Inferior parietal cortex (tissue), 1 donor: ENCODE results near the gene ERI3.

Experiments used
- DNase-seq: peaks from one replicate; pipeline ENCODE4 v3.0.0-alpha.2; 2016; ENCODE audit errors: extremely low spot score

The ERI3 gene

DNA sequence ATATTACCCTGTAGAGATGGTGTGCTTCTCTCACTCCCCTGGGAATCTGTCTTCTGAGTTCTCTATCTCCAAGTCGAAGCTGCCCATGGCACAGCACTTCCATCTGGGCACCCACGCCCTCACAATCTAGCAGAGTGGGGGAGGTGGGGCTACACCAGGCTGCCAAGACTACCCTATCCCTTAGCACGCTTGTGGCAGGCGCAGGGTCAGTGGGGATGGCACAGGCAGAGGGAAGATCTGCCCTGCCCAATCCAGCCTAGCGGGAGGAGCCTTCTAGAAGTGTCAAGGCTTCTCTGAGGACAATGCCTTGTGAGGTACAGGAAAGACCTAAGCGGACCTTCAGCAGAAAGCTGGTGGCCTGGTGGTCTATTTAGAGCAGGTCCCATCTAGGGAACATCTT, 92.6 kb downstream of the ERI3 start:
- no peak for DNase-seq

- no peak for DNase-seq
Measured at GRCh38 chr1:44261962-44262361, 93.1 kb downstream of the ERI3 start.

- no peak for DNase-seq
Measured at GRCh38 chr1:44261171-44261817, 93.8 kb downstream of the ERI3 start.

GRCh38 chr1:44260792-44261170, 94.3 kb downstream of the ERI3 start:
- no peak for DNase-seq

DNA sequence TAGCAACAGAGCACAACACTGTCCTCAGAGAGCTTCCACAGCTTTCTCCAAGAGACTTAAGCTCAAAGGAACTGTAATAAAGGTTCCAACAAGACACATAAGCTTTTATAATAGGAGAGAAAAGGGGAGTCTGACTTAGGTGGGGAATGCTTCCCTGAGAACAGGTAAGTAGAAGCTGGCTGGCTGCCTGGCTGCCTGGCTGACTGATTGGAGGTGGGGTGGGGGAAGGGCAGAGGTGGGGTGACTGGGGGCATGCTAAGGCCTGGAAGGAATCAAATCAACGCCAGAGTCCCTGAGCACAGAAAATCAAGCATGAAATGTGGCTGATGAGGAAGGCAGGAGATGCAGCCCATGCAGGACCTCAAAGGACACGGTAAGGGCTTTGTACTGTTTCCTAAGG, 96.0 kb downstream of the ERI3 start:
- no peak for DNase-seq

- DNase-seq: no peak
Measured at GRCh38 chr1:44256762-44257554, 98.1 kb downstream of the ERI3 start.

- no peak for DNase-seq
Measured at GRCh38 chr1:44254392-44254910, 100.6 kb downstream of the ERI3 start.

DNA sequence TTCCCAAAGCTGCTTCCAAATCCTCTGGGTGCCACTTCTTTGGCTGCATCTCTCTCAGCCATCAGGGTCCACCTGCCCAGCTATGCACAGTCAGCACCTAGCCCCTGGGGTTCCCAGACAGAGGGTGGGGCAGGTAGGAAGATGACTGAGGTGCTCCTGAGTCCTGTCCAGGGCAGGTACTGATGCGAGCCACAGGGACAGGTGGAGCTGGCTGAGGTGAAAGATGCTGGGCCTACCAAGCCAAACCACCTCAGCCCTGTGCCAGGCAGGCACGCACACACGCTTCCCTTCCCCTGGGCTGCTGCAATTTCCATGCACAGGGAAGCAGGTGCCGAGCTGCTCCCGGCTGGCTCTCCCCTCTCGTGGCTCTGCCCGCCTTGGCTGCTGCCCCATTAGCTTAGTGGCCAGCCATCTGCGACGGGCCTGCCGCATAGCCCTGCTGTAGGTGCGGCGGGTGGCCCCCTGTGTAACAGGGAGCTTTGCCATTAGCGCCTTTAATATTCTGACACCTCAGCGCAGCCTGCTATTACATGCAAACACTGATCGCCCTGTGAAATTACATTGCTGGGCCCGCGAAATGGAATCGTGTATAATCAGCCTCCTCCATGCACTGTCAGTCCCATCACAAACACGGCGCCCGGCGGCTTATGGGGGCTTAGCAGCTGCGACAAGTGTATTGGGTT, 102.9 kb downstream of the ERI3 start:
- DNase-seq: no peak

DNA sequence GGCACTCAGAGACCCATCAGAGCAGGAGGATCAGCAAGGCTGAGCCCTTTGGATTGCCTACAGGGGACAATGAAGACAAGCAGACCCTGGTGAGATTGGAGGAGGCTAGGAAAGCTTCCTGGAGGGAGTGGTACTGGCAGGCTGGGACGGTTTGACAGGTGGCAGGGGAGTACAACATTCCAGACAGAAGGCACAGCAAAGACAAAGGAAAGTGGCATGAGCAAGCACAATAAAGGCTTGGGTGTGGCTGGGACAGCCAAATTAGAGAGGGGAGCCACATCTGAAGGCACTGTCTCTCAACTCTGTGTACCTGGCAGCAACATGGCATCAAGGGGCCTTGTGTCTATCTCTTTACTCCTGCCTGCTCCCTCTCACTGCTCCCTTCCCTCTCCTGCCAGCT, 103.6 kb downstream of the ERI3 start:
- no peak for DNase-seq

GRCh38 chr1:44250068-44250781, 104.8 kb downstream of the ERI3 start:
- DNase-seq: no peak

DNA sequence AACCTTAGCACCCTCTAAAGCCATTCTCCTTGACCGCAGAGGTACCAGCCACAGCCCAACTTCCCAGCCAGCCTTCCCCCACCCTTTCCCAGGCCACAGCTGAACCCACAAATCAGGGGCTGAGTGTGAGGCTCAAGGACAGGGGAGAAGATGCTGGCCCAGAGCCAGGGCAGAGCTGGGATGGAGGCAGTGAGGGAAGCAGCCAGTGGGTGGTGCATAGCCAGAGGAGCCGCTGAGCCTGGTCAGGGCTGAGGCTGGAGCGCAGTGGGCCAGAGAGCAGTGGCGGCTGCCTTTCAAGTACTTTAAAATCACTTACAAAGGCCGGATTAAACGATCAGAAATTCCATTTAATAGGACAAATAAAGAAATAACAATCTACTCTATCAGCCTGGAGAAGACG, 105.5 kb downstream of the ERI3 start:
- DNase-seq: no peak

DNA sequence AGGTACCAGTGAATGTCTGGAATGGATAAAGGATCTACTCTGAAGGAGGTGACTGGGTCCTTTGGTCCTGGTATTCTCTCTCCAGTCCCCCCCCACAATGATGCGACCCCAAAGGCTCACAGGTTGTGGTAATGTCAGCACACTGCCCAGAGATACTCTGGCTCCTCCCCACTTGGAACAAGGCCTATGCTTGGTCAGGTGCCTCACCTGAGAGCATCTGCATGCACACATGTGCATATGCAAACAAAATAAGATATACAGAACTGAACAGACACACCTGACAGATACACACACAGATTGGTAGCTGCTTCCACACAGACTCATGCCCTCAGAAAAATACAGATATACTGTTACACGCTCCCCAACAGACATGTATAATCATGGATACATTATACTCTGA, 108.3 kb downstream of the ERI3 start:
- DNase-seq: no peak

- no peak for DNase-seq
Measured at GRCh38 chr1:44244986-44245385, 110.1 kb downstream of the ERI3 start.

GRCh38 chr1:44243782-44244495, 111.1 kb downstream of the ERI3 start:
- DNase-seq: no peak

- DNase-seq: no peak
Measured at GRCh38 chr1:44242746-44243145, 112.3 kb downstream of the ERI3 start.

DNA sequence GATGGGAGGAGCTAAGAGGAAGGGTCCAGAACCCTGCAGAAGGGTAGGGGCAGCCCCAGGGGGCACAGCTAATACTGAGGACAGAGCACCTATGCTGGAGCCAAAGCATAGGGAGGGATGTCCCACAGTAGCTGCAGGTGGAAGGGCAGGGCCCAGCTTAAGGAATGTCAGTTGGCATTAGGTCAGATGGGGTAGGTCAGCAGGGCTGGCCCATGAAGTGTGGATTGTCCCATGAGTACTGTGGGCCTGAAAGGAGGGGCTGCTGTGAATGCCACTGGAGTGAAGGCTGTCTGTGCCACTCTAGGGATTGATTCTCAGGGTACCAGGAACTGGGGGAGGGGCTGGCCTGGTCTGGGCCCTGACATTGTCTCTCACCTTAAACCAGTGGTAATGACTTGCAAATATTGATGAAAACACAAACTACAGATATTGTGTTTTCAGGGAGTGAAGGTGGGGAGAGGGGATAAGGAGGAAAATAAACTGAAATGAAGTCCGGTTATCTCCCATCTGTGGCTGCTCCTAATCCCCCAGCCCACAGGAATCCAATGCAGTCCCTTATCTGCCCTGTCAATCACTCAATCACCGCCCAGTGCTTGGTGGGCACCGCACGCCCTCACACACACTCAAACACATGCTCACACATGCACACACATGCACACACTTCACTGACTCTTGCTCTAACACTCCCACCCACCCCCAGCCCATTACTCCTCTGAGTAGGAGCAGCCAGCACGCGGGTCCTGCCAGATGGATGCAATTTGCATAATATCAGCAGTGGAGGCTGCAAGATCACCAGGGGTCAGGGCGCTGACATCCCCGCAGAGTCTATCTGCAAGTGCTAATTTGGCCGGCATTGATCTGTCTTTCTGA, 114.0 kb downstream of the ERI3 start:
- DNase-seq: no peak

- DNase-seq: no peak
Measured at GRCh38 chr1:44239961-44240371, 115.1 kb downstream of the ERI3 start.

- no peak for DNase-seq
Measured at GRCh38 chr1:44239331-44239960, 115.6 kb downstream of the ERI3 start.

DNA sequence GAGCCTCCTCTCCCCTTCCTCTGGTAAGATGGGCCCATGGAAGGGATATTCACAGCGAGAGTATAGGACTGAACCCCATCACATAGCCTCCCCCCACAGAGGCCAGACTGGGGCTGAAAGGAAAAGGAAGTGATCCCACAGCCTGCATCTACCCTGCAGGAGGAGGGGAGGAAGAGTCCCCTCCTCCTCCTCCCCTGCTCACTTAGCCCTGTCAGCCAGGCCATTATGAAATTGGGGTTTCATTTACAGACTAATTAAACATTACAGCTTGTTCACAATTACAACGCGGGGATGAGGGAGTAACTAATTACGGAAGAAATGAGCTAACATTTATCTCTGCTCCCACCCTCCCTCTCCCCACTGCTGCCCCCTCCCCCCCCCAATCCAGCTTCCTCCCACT, 116.4 kb downstream of the ERI3 start:
- no peak for DNase-seq
